Colonic mucosa (tissue), 4 donors: Measurements from ENCODE around the gene RPL22. TPM values are rescaled to one million over a fixed set of nuclear protein-coding genes. Genes with fewer than 3 reads are reported as not detected.

Source experiments
- DNase-seq: peaks from one replicate; pipeline ENCODE4 v3.0.0-alpha.2; 2020
- H3K27ac ChIP-seq: fragments of 200-600 bp; one replicate; pipeline ENCODE4 v1.8.0; 2021
- H3K27me3 ChIP-seq: fragments of 200-600 bp; one replicate; pipeline ENCODE4 v1.8.0; 2021
- H3K36me3 ChIP-seq: fragments of 200-600 bp; one replicate; pipeline ENCODE4 v1.8.0; 2021
- H3K4me1 ChIP-seq: fragments of 200-600 bp; one replicate; pipeline ENCODE4 v1.8.0; 2021; ENCODE audit warnings: mild to moderate bottlenecking
- H3K4me3 ChIP-seq: fragments of 200-600 bp; one replicate; pipeline ENCODE4 v1.8.0; 2021
- H3K9ac ChIP-seq, 2 donors: one replicate each; pipeline ENCODE4 v1.7.0; 2013; ENCODE audit warnings: control low read depth in 2 of 2, low read depth in 2 of 2, low read length in 2 of 2
- H3K9me3 ChIP-seq: fragments of 200-600 bp; one replicate; pipeline ENCODE4 v1.8.0; 2021
- intact Hi-C: fragments of 100-400 bp; cut with DNase I; formaldehyde crosslinking; loops from one replicate; pipeline ENCODE4 v1.14.1; 2022
- total RNA-seq, 2 donors: library from RNA; stranded (reverse); fragmentation: NEBNext Ultra II Directional in 1 of 2; extraction: Animal tissue kit (Norgen Biotek cat#: 25700) in 1 of 2; gene quantifications; one replicate each; pipeline ENCODE4 v1.2.1, GENCODE V29; 2021
- TF ChIP-seq, protein P1 (sequence below): fragments of 200-600 bp; IDR thresholded peaks from one replicate; pipeline ENCODE4 v1.8.0; 2022; ENCODE audit warnings: antibody characterized with exemption, mild to moderate bottlenecking
- donor health status: healthy.
- donor health status: DM: no; HTN: no; CAD: no.
- donor health status: DM: no; HTN: no; CAD: no.

The RPL22 gene
- total RNA-seq, 2 donors from 2014 or later = 314 to 378 TPM

DNA sequence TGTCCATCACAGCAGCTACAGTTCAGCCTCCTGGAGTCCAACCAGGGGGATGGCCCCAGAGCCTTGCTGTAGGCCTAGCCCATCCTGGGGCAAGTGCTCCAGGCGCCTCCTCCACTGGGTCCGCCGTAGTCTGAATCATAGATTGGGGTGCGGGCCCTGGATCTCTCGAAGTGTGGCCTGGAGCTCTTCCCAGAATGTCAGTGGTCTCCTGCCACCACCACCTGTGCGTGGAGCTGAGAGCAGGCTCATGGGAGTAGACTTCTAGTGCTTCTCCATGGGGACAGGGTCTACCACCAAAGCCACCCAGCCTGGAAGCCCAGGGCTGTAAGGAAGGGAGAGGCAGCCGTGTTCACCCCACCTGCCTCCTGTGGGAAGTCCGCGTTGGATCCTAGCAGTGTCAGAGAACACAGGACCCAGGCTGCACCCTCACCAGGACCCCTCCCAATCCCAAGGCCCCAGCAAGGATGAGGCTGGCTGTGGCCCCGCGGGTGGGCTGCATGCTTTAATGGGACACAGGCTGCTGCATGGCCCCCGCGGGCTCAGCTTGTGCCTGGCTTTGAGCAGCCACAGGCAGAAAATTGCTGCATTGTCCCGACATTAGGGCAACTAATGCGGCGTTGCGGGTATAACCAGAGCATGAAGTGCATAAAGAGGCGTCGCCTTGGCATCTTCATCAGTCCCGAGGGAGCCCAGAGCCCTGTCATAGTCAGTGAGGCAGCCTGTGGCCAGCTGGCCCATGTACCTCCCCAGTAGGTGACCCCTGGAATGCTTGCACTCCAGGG is 43.8 kb upstream of the RPL22 start:
- H3K9me3 ChIP-seq = no peaks in the 10 kb centered on the region
- H3K27me3 ChIP-seq = peaks cover 67% of the 10 kb centered on the region
- no peak for DNase-seq
- TF ChIP-seq, protein P1, sequence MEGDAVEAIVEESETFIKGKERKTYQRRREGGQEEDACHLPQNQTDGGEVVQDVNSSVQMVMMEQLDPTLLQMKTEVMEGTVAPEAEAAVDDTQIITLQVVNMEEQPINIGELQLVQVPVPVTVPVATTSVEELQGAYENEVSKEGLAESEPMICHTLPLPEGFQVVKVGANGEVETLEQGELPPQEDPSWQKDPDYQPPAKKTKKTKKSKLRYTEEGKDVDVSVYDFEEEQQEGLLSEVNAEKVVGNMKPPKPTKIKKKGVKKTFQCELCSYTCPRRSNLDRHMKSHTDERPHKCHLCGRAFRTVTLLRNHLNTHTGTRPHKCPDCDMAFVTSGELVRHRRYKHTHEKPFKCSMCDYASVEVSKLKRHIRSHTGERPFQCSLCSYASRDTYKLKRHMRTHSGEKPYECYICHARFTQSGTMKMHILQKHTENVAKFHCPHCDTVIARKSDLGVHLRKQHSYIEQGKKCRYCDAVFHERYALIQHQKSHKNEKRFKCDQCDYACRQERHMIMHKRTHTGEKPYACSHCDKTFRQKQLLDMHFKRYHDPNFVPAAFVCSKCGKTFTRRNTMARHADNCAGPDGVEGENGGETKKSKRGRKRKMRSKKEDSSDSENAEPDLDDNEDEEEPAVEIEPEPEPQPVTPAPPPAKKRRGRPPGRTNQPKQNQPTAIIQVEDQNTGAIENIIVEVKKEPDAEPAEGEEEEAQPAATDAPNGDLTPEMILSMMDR = no peak
- H3K4me3 ChIP-seq = no peak overlapping the region
- no peak overlapping the region for H3K9ac ChIP-seq
- no peak overlapping the region for H3K27ac ChIP-seq
- intact Hi-C loops = no loop called here
- peaks cover 20% of the 10 kb centered on the region for H3K4me1 ChIP-seq
- H3K36me3 ChIP-seq = no peaks in the 10 kb centered on the region

DNA sequence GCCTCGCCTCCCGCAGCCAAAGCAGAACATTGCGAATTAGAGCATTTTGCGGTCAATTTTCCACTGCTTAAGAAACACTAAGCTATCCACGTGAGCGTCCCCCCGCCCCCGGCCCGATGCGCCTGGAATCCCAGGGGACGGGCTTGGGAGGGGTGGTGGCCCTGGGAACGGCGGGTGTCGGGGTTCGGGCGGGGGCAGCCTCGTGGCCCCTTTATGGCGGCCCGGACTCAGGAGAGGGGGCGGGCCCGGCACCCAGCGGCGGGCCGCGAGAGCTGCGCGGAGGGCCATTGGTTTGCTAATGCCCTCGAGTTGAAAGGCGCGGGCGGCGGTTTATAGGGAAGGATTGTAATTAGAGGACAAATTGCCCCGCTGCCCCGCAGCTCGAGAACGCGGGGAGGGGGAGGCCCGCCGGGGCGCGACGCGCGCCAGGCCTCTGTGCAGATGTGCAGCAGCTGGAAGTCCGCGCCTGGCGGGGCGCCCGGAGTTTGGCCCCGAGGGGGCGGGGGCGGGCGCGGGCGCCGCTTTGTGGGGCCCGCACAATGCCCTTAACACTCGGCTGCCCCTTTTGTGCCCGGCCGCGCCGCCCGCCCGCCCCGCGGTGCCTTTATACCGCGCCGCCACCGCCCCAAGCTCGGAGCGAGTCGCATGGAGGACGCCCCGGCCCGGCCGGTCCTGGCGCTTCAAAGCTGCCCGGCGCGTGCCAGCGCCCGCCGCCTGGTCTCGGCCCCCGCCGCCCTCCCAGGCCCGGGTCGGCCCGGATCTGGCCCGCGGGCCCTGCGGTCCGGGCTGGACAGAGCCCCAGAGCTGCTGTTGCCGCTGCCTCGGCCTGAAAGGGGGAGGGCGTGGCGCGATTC is 42.7 kb upstream of the RPL22 start:
- Histone ChIP-seq H3K9ac (no peak overlapping the region), H3K27ac (no peak overlapping the region), H3K4me1 (peaks cover 20% of the 10 kb centered on the region), H3K36me3 (no peaks in the 10 kb centered on the region), H3K4me3 (no peak overlapping the region), H3K9me3 (no peaks in the 10 kb centered on the region), H3K27me3 (peaks cover 66% of the 10 kb centered on the region)
- intact Hi-C loops = no loop called here
- TF ChIP-seq, protein P1 = no peak
- no peak for DNase-seq

DNA sequence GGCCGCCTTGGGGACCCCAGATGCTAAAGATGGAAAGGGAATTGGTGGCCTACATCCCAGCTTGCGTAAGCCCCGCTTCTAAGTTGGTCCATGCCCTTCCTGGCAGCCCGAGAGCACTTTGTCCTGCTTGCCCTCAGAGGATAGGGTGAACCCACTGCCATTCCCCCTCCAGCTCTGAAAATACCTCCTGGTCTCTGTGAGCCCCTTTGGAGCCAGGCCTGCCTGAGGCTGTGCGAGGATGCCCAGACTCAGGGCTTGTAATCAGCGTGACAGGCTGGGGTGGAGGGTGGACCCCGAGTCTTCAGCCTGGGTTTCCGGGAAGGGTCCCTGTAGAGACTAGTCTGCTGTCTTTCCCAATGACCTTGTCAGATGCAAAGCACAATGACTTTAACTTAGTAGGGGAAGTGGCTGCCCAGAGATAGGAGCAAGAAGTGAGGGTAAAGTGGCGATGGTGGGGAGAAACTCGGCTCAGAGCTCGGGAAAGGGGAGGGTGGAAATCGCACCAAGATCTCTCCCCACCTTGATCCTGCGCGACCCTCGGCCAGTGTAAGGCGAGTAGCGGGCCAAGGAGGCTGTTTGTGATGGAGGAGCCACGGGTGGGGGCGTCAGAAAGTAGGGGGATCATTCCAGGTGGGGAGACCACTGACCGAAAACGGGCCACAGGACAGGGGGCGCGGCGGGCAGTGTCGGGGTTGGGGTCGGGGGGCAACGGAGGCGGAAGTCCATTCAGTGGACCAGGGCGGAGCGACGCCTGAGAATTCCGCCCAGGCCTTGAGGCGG is 41.9 kb upstream of the RPL22 start:
- no peak overlapping the region for H3K9ac ChIP-seq
- intact Hi-C loops = no loop called here

DNA sequence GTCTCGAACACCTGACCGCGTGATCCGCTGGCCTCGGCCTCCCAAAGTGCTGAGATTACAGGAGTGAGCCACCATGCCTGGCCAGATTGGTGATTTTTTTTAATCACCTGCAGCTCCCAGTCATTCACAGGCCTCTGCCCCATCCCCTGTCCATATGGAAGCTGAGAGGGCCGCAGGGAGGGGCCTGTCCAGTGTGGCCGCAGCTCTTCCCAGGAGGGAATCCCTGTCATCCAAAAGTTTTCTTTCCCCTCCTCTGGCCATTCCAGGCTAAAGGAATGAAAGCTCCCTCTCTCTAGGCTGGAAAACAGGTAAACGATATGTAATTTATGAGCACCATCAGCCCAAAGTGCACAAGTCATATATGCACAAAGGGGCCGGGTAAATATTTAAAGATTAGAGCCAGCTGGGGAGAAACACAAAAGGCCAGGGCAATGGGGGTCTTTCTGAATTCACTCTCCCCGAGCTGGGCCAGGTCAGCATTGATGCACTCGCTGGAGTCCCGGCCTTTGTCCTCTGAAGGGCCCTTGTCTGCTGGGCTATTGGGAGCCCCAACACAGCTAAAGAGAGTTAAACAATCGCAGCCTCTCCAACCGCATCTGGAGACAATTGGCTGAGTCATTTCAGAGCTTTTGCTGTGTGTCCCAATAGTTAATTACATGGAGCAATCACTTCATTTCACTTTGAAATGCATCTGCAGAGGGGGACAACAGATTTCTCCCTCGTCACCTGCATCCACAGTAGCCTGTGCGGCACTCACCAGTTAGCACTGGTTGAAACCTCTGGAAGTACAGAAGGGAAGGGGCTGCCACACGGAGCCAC is 40.8 kb upstream of the RPL22 start:
- H3K36me3 ChIP-seq = no peaks in the 10 kb centered on the region
- no peaks in the 10 kb centered on the region for H3K9me3 ChIP-seq
- H3K27ac ChIP-seq = no peak overlapping the region
- peaks cover 52% of the 10 kb centered on the region for H3K27me3 ChIP-seq
- intact Hi-C loops = no loop called here
- TF ChIP-seq, protein P1 = no peak
- H3K4me3 ChIP-seq = no peak overlapping the region
- no peak overlapping the region for H3K9ac ChIP-seq
- no peak for DNase-seq
- peaks cover 7% of the 10 kb centered on the region for H3K4me1 ChIP-seq

More for the DNA sequence above, 41.9 kb upstream of the RPL22 start:
- Histone ChIP-seq H3K27me3 (peaks cover 64% of the 10 kb centered on the region), H3K36me3 (no peaks in the 10 kb centered on the region), H3K27ac (no peak overlapping the region), H3K4me1 (peaks cover 17% of the 10 kb centered on the region), H3K4me3 (no peak overlapping the region), H3K9me3 (no peaks in the 10 kb centered on the region)
- TF ChIP-seq, protein P1 = no peak
- DNase-seq = no peak
